ENCODE results near the gene WDR38. TPM values are rescaled to one million over a fixed set of nuclear protein-coding genes. Genes with fewer than 3 reads are reported as not detected.

Gene WDR38
- total RNA-seq, 1 donor from 2014 or later: 6.6 TPM

DNA sequence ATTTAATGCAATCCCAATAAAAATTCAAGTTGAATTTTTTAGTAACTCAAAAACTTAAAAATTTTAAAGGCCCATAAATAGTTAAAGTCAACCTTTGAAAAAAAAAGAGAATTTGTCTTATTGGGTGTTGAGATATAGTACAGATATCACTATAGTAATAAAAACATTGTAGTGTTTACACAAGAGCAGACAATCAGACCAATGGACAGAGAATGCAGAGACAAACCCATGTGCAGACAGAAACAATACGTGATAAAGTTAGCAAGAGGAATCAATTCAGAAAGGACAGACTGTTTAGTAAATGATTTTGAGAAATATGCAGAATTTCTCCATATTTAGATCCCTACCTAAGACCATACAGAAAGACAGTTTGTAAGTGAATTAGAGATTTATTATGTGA lies 53.7 kb downstream of the WDR38 start:
- intact Hi-C loops (cut with DNase I): no loop called here
- Histone ChIP-seq H3K27ac (no peak overlapping the region), H3K4me1 (no peaks in the 10 kb centered on the region), H3K27me3 (ENCODE audit: low read depth) (no peaks in the 10 kb centered on the region), H3K9me3 (no peaks in the 10 kb centered on the region), H3K36me3 (peaks cover 93% of the 10 kb centered on the region), H3K4me3 (no peak overlapping the region)
- ATAC-seq (no peak), DNase-seq (no peak)
- TF ChIP-seq, protein P1, sequence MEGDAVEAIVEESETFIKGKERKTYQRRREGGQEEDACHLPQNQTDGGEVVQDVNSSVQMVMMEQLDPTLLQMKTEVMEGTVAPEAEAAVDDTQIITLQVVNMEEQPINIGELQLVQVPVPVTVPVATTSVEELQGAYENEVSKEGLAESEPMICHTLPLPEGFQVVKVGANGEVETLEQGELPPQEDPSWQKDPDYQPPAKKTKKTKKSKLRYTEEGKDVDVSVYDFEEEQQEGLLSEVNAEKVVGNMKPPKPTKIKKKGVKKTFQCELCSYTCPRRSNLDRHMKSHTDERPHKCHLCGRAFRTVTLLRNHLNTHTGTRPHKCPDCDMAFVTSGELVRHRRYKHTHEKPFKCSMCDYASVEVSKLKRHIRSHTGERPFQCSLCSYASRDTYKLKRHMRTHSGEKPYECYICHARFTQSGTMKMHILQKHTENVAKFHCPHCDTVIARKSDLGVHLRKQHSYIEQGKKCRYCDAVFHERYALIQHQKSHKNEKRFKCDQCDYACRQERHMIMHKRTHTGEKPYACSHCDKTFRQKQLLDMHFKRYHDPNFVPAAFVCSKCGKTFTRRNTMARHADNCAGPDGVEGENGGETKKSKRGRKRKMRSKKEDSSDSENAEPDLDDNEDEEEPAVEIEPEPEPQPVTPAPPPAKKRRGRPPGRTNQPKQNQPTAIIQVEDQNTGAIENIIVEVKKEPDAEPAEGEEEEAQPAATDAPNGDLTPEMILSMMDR (IDR thresholded peaks at IDR 0.05): no peak

Other genes starting within 250 kb of the WDR38 start
- 4.5 TPM for gene NR6A1, start 82.1 kb upstream of the WDR38 start, total RNA-seq
- gene OLFML2A, start 76.3 kb upstream of the WDR38 start, total RNA-seq: 22.3 TPM
- gene RPL35, start 8.5 kb downstream of the WDR38 start, total RNA-seq: 812 TPM
- 33.2 TPM for gene ARPC5L, start 8.7 kb downstream of the WDR38 start, total RNA-seq
- 24.6 TPM for gene GOLGA1, start 87.6 kb downstream of the WDR38 start, total RNA-seq

All from lower lobe of right lung (tissue), 2 donors.